ENCODE measurements around the gene GNAS.

GNAS gene

DNA sequence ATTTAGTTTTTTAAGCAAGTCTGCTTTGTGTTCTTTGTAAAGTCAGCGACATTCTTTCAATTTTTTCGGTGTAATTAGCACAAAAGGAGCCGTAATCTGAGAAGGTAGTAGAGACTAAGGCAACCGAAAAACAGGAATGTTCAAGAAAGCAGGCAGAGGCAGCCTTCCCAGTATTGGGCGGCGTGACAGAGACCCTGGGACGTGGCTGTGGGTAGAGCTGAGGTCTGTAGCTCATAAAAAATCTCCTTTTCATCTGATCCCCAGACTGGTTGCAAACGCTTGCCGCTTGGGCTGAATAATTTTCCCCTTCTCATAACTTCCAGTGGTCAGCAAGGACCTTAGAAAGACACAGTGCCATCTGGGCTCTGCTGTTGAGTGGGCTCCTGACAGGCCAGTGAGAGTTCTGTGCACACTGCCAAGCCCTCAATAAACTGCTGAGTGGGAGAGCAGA, 30.8 kb downstream of the GNAS start:
- DNase-seq = no peak

GRCh38 chr20:58884966-58885365, 32.5 kb downstream of the GNAS start:
- no peak for DNase-seq

- DNase-seq = no peak
Observed at GRCh38 chr20:58886546-58886945, 34.0 kb downstream of the GNAS start.

DNA sequence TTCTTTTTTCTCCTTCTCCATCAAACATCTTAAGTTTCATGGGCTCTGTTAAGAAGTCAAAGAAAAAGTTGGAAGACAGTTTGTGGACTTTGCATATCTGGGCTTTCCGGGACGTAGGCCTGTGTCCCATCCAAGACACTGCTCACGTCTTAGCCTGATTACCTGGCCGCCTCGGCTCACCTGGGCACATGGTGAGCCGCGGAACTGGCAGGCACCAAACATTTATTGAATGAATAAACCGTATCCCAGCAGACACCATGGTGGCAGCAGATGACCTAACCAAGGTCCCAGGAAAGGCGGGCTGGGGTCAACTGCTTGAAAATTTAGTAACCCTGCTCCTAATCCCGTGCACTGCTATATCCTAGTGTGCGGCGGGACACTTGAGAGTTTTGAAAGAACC, 35.6 kb downstream of the GNAS start:
- no peak for DNase-seq

- peak; percentile 76 for DNase-seq
Observed at GRCh38 chr20:58888521-58889333, 36.2 kb downstream of the GNAS start.

DNA sequence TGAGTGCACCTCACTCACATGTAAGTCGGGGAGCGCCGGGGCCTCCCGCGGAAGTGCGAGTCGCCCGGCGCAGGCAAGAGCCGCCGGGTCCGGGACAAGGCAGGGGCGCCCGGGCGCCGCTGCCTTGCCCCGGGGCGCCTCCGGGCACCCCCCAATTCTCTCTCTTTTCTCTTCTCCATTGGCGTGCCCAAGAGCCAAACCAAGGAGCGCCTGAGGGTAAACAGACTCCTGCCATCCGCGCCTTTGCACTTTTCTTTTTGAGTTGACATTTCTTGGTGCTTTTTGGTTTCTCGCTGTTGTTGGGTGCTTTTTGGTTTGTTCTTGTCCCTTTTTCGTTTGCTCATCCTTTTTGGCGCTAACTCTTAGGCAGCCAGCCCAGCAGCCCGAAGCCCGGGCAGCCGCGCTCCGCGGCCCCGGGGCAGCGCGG, 36.8 kb downstream of the GNAS start:
- no peak for DNase-seq

- DNase-seq = no peak
Observed at GRCh38 chr20:58889798-58890517, 37.4 kb downstream of the GNAS start.

- peak; percentile 41 for DNase-seq
Observed at GRCh38 chr20:58890518-58891085, 38.1 kb downstream of the GNAS start.

- peak; percentile 65 for DNase-seq
Observed at GRCh38 chr20:58891086-58891717, 38.7 kb downstream of the GNAS start.

GRCh38 chr20:58891718-58892140, 39.2 kb downstream of the GNAS start:
- DNase-seq = no peak

DNA sequence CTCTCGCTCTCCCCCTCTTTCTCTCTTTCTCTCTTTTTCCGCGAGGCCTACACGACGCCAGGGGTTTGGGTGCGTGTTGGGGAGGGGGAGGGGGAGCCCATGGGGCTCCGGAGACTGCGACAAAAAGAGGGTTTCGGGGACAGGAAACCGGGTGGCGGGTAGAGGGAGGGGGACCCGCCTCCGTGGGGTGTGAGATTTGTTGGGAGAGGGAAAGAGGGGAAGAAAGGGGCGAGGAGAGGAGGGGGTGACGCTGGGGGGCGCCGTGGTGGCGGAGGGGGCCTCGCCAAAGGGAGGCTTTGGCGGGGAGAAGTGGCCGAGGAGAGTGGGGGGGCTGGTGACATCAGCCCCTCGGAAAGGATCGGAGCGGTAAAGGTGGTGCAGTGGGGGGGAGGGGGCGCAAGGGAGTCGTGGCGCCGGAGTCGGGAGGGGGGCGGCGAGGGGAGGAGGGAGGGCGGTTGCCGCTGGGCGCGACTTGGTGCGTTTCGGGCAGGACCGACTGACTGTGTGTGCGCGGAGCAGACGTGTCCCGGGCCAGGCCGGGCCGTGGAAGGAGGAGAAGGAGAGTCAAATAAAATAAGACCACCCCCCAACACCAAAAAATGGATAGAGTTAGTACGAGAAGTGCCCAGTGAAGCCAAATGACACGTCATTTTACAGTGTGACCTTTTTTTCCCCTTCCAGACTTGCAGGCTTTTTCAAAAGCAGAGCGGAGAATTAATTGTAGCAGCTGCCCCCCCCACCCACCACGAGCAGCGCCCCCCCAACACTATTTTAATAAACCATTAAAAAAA, 39.8 kb downstream of the GNAS start:
- peak; percentile 58 for DNase-seq

GRCh38 chr20:58892932-58893224, 40.4 kb downstream of the GNAS start:
- DNase-seq = no peak

DNA sequence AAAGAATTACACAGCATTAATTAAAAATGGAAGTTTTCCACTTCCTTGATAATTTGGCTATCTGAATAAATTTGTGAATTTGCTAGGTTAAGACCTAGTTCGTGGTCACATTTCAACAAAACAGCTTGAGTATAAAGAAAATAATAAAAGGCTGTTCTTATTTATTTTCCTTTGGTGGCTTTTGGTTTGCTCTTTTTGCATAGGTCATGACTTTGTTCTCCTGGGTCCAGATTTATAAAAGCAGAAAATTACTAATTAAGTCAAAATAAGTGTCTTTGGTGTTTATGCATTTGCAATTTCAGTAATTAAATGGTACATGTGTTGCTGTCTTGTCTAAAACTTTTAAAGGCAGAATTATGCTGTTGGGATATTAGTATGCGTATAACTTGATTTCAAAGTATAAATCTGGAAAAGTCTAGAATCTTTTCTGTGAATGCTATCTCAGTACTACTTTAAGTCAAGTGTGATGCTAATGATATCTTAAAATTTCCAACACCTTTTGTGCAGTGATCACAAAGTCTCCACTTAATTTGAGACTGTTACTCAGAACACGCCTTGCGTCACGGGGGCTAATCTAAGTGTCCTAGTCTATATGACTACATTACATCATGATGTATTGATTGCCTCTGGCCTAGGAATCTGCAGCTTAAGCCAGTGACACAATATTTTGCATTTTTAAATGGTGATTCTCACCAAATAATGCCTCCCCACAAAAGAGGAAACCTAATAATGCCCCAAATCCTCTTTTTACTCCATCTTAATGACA, 41.0 kb downstream of the GNAS start:
- DNase-seq = no peak

DNA sequence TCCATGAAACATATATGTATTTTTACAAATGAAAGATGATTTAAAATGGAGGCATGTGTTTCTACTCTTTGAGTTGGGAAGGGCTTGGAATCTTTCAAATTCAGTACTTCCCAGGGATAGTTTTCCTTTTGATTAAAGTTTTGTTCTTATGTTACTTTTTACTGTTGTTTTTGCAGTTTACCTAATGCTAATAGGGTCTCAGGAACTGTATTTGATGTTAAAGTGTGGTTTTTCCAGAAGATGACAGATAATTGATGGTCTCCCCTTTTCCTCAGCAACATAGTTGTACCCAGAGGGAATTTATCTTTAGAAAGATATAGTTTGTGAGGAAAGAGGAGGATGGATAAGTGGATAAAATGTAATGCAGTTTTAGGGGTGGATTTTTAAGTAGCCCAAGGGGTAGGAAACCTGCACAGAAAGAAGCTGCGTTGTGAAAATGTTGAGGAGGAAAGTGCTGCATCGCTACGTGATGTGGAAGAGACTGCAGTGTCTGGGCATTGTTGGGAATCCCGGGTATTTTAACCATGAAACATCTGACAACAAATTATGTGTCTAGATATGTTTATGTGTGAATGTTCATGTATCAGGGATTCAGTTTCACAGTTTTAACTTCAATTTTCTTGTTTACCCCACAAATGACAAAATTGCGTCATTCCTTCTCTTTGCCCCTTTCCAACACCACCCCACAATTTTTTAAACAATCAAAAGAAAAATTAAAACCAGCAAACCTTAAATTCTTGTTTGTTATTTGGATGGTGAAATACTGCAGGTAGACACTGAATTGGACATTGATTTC, 42.3 kb downstream of the GNAS start:
- DNase-seq = no peak

- DNase-seq = no peak
Observed at GRCh38 chr20:58895448-58896180, 43.1 kb downstream of the GNAS start.

- DNase-seq = no peak
Observed at GRCh38 chr20:58896820-58897219, 44.3 kb downstream of the GNAS start.

GRCh38 chr20:58897488-58897887, 45.0 kb downstream of the GNAS start:
- DNase-seq = no peak

GRCh38 chr20:58898629-58899408, 46.3 kb downstream of the GNAS start:
- DNase-seq = no peak

DNA sequence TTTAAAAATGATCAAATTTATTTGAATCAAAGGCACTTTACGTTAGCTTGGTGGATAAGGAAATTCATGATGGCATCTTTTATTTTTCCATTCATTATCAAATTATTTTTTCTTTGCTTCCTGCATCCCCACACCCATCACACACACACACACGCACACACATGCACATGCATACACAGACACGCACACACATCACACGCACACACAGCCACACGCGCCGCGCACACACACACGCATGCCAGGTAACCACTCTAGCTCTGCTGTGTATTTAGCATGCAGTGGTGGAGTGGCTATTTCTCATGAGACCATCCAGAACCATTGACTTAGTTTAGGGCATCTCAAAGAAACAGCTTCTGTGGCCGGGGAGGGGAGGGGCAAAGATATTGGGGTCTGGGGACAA, 47.0 kb downstream of the GNAS start:
- DNase-seq = no peak

GRCh38 chr20:58900397-58900796, 47.9 kb downstream of the GNAS start:
- DNase-seq = no peak

Measured in NCI-H510A (cell line).